Ectodermal cell (in vitro differentiated cells): ENCODE results near the gene KRTAP5-9.
"Not testable (repeated sequence)": the region's sequence is repeated elsewhere in the genome, so short reads cannot be mapped to it uniquely, and the experiment has no call there.

ENCODE experiments used
- H3K27ac ChIP-seq: 2 replicates; pipeline ENCODE4 v1.7.0; 2013; ENCODE audit warnings: mild to moderate bottlenecking, low read depth, low read length; ENCODE audit not compliant: insufficient read depth, poor library complexity, severe bottlenecking
- H3K27me3 ChIP-seq: 2 replicates; pipeline ENCODE4 v1.7.0; 2013; ENCODE audit warnings: mild to moderate bottlenecking, low read length; ENCODE audit not compliant: insufficient read depth, control insufficient read depth, poor library complexity, severe bottlenecking
- H3K36me3 ChIP-seq: one replicate; pipeline ENCODE4 v1.7.0; 2013; ENCODE audit warnings: low read length; ENCODE audit not compliant: control insufficient read depth, insufficient read depth
- H3K4me1 ChIP-seq: one replicate; pipeline ENCODE4 v1.7.0; 2013; ENCODE audit warnings: low read length; ENCODE audit not compliant: control insufficient read depth, insufficient read depth
- H3K4me3 ChIP-seq: 2 replicates; pipeline ENCODE4 v1.7.0; 2013; ENCODE audit warnings: low read depth, low read length, control low read depth; ENCODE audit not compliant: insufficient read depth
- H3K9me3 ChIP-seq: 2 replicates; pipeline ENCODE4 v1.7.0; 2013; ENCODE audit warnings: mild to moderate bottlenecking, low read length, moderate library complexity; ENCODE audit not compliant: control insufficient read depth
- WGBS, 2 experiments: methylation state at CpG; one replicate each; pipeline ENCODE4 v1.1.7; 2013; ENCODE audit warnings: missing lambda C conversion rate in 2 of 2; 5-methylcytosine and 5-hydroxymethylcytosine counted together

KRTAP5-9 gene

DNA sequence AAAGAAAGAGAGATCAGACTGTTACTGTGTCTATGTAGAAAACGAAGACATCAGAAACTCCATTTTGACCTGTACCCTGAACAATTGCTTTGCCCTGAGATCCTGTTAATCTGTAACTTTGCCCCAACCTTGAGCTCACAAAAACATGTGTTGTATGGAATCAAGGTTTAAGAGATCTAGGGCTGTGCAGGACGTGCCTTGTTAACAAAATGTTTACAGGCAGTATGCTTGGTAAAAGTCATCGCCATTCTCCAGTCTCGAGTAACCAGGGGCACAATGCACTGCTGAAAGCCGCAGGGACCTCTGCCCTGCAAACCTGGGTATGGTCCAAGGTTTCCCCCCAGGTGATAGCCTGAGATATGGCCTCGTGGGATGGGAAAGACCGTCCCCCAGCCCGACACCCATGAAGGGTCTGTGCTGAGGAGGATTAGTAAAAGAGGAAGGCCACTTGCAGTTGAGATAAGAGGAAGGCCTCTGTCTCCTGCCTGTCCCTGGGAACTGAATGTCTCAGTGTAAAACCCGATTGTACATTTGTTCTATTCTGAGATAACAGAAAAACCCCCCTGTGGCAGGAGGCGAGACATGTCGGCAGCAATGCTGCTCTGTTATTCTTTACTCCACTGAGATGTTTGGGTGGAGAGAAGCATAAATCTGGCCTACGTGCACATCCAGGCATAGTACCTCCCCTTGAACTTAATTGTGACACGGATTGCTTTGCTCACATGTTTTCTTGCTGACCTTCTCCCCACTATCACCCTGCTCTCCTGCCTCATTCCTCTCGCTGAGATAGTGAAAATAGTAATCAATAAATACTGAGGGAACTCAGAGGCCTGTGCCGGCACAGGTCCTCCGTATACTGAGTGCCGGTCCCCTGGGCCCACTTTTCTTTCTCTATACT is 13.3 kb upstream of the KRTAP5-9 start:
- not testable (repeated sequence) for H3K36me3 ChIP-seq, H3K27ac ChIP-seq
- WGBS, 2 experiments: 91% methylated on average over 17 of the region's 17 CpGs

DNA sequence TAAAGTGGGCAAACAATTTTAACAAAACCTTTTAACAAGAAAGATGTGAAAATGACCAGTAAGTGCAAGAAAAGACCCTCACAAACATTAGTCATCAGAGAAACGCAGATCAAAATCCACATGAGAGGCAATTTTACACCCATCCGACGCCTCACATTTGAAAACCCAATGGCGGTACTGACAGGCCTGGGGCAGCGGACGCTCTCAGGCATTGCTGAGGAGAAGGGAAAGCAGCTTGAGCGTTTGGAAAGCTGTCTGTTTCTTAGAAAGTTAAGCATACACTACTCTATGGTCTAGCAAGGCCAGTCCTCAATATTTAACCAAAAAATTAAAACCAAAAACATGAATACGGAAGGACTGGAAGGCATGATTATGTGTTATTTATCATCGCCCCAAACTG is 12.4 kb upstream of the KRTAP5-9 start:
- Histone ChIP-seq H3K4me3 (no peak overlapping the region), H3K27me3 (no peaks in the 10 kb centered on the region), H3K27ac (no peak overlapping the region), H3K36me3 (no peaks in the 10 kb centered on the region), H3K9me3 (no peaks in the 10 kb centered on the region), H3K4me1 (no peaks in the 10 kb centered on the region)
- 91 to 94% methylated on average over 9 of the region's 9 CpGs for WGBS, 2 experiments

More for the DNA sequence above, 13.3 kb upstream of the KRTAP5-9 start:
- H3K27me3 ChIP-seq, H3K4me1 ChIP-seq, H3K4me3 ChIP-seq, H3K9me3 ChIP-seq: not testable (repeated sequence)

DNA sequence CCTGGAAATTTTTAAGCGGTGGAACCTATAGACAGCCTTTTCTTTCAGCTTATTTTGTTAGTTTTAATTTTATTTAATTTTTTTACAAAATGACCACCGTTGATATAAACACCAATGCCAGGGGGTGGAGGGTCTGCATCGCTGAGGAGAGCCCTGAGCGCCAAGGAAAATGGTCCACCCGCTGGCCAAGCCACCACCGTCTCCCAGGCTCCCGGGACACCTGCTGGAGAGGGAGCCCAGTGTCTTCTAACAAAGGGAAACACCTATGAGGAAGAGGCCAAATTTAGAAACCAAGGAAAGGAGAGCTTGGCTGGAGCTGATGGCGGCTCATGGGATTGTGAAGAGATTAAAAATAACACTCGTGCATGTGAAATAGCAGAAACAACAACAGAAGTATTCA is 10.7 kb upstream of the KRTAP5-9 start:
- Histone ChIP-seq H3K4me3 (no peak overlapping the region), H3K27ac (no peak overlapping the region)
- WGBS, 2 experiments: 93% methylated on average over 8 to 9 of the region's 9 CpGs

DNA sequence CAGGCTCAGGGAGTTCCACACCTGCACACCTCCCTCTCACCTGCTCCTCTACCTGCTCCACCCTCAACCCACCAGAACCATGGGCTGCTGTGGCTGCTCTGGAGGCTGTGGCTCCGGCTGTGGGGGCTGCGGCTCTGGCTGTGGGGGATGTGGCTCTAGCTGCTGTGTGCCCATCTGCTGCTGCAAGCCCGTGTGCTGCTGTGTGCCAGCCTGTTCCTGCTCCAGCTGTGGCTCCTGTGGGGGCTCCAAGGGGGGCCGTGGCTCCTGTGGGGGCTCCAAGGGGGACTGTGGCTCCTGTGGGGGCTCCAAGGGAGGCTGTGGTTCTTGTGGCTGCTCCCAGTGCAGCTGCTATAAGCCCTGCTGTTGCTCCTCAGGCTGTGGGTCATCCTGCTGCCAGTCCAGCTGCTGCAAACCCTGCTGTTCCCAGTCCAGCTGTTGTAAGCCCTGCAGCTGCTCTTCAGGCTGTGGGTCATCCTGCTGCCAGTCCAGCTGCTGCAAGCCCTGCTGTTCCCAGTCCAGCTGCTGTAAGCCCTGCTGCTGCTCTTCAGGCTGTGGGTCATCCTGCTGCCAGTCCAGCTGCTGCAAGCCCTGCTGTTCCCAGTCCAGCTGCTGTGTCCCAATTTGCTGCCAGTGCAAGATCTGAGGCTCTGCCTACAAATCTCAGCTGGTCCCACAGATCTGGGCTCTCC is 10.1 kb upstream of the KRTAP5-9 start, which contains the start of gene KRTAP5-8:
Gene KRTAP5-8, plus strand, starts transcription at position 49 of the 689 bp plus-strand sequence. Its CDS starts 31 bp downstream, at position 80.
- not testable (repeated sequence) for H3K27me3 ChIP-seq, H3K4me1 ChIP-seq, H3K36me3 ChIP-seq, H3K4me3 ChIP-seq, H3K27ac ChIP-seq, H3K9me3 ChIP-seq
- WGBS, 2 experiments: 84 to 86% methylated on average over 4 of the region's 4 CpGs

More for the DNA sequence above, 10.7 kb upstream of the KRTAP5-9 start:
- no peaks in the 10 kb centered on the region for H3K27me3 ChIP-seq
- no peaks in the 10 kb centered on the region for H3K4me1 ChIP-seq
- H3K36me3 ChIP-seq: no peaks in the 10 kb centered on the region
- H3K9me3 ChIP-seq: no peaks in the 10 kb centered on the region

DNA sequence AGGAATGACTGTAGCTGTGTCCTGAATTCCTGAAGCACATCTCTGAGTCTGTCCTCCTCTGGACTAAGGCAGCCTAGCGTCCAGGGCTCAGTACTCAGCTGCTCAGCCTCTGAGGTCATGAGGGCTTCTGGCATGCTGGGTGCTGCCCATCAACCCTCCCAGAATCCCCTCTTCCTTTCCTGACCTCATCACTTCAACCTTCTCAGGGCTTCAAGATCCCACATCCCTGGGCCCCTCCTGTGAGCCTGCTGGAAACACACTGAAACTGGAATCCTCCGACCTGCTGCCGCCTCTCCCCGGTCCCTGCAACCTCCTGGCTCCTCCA is 9.6 kb upstream of the KRTAP5-9 start:
- Histone ChIP-seq H3K27ac (no peak overlapping the region), H3K36me3 (no peaks in the 10 kb centered on the region), H3K4me1 (no peaks in the 10 kb centered on the region), H3K4me3 (no peak overlapping the region), H3K9me3 (no peaks in the 10 kb centered on the region), H3K27me3 (no peaks in the 10 kb centered on the region)
- WGBS, 2 experiments: 84 to 86% methylated on average over 4 of the region's 4 CpGs

DNA sequence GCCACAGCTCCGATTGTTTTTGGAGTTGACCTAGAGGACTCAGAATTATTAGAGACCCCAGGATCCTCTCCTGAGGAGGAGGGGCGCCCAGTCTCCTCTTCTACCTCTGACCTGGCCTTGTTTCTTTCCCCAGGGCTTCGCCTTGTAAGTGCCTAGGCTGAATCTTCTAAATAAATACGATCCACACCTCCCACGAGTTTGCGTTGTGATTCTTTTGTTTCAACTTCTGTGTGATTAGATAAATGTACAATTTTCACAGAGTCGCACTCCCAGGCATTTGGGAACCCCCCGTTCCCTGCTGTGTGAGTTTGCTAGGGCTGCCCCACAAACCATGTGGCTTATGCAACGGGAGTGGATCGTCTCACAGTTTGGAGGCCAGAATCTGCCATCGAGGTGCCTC is 9.2 kb upstream of the KRTAP5-9 start:
- Histone ChIP-seq H3K27me3 (no peaks in the 10 kb centered on the region), H3K36me3 (no peaks in the 10 kb centered on the region), H3K4me1 (no peaks in the 10 kb centered on the region), H3K4me3 (no peak overlapping the region), H3K9me3 (no peaks in the 10 kb centered on the region), H3K27ac (no peak overlapping the region)
- 94 to 96% methylated on average over 11 of the region's 11 CpGs for WGBS, 2 experiments

DNA sequence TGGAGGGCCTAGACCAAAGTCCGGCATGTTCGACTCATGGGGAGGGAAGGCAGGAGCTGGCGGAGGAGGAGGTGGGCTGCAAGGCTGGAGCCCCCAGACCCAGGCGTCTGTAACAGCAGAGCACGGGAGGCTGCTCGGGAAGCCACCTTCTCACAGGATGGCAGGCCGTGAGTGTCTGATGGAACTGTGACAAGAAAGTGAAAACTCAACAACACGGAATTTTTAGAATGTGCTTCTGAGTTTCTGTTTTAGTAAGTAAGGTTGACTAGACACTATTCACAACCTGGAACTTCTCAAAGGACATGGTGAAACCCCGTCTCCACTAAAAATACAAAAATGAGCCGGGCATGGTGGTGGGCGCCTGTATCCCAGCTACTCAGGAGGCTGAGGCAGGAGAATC is 8.2 kb upstream of the KRTAP5-9 start:
- not testable (repeated sequence) for H3K9me3 ChIP-seq, H3K27ac ChIP-seq, H3K27me3 ChIP-seq, H3K36me3 ChIP-seq, H3K4me3 ChIP-seq, H3K4me1 ChIP-seq
- WGBS, 2 experiments: 96 to 97% methylated on average over 11 of the region's 11 CpGs

DNA sequence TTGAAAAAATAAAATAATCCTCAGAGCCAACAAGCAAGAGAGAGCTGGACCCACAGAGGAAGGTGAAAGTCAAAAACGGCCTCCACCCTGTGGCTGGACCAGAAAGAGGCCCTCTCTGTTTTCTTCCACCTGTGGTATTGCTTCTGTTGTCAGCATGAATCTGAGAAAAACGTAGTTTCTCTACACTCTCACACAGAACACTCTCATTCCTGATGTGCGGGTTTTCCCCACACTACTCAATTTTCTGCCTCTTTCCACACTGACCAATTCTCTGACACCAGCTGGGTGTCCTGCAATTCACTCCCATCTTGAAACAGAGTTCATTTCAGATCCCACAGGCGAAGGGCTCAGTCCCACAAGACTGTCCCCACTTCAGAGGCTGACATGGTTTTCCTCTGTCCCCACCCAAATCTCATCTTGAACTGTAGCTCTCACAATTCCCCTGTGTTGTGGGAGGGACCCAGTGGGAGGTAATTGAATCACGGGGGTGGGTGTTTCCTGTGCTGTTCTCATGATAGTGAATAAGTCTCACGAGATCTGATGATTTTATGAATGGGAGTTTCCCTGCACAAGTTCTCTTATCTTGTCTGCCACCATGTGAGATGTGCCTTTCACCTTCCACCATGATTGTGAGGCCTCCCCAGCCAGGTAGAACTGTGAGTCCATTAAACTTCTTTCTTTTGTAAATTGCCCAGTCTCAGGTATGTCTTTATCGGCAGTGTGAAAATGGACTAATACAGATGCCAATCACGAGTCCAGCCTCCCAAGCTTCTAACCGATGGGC is 7.5 kb upstream of the KRTAP5-9 start:
- WGBS, 2 experiments: 90 to 95% methylated on average over 9 of the region's 9 CpGs
- not testable (repeated sequence) for H3K27me3 ChIP-seq, H3K4me3 ChIP-seq, H3K4me1 ChIP-seq, H3K27ac ChIP-seq, H3K9me3 ChIP-seq, H3K36me3 ChIP-seq

DNA sequence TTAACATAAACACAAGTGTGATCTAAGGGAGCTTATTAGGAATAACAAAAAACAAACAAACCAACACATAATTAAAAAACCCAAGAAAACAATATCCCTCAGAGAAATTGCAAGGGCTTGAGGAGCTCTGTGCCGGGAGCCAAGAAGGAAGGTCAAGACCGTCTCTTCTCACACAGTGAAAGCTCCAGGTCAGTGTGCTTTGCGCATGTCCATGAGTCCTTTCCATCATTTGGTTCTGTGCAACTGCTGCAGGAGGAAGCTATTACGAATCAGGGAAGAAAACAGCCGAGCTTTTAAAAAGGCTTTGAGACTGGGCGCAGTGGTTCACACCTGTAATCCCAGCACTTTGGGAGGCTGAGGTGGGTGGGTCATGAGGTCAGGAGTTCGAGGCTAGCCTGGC is 5.8 kb upstream of the KRTAP5-9 start:
- WGBS, 2 experiments: 90 to 95% methylated on average over 7 of the region's 7 CpGs
- H3K27ac ChIP-seq: no peak overlapping the region
- H3K4me3 ChIP-seq: no peak overlapping the region
- H3K27me3 ChIP-seq: no peaks in the 10 kb centered on the region
- no peaks in the 10 kb centered on the region for H3K4me1 ChIP-seq
- no peaks in the 10 kb centered on the region for H3K36me3 ChIP-seq
- H3K9me3 ChIP-seq: no peaks in the 10 kb centered on the region
